Activated naive CD4-positive, alpha-beta T cell treated with anti-CD3 and anti-CD28 coated beads, Interleukin-2, amount 50 U/mL, for 16 hours (primary cell): ENCODE data around the gene PLA2G4E.

ENCODE experiments used
- DNase-seq: peaks from one replicate; pipeline ENCODE4 v3.0.0-alpha.2; 2020

The PLA2G4E gene

GRCh38 chr15:41990243-41990605, 30.6 kb downstream of the PLA2G4E start:
- DNase-seq = no peak

GRCh38 chr15:41989573-41990242, 31.1 kb downstream of the PLA2G4E start:
- peak; percentile 84 for DNase-seq

GRCh38 chr15:41988896-41989572, 31.8 kb downstream of the PLA2G4E start:
- DNase-seq = no peak

- no peak for DNase-seq
Measured at GRCh38 chr15:41987925-41988275, 32.9 kb downstream of the PLA2G4E start.

GRCh38 chr15:41987246-41987924, 33.5 kb downstream of the PLA2G4E start:
- no peak for DNase-seq

- DNase-seq = no peak
Measured at GRCh38 chr15:41985236-41986160, 35.3 kb downstream of the PLA2G4E start.

- DNase-seq = no peak
Measured at GRCh38 chr15:41984622-41985021, 36.2 kb downstream of the PLA2G4E start.

- no peak for DNase-seq
Measured at GRCh38 chr15:41983621-41984571, 36.9 kb downstream of the PLA2G4E start.

- DNase-seq = no peak
Measured at GRCh38 chr15:41983221-41983620, 37.6 kb downstream of the PLA2G4E start.

GRCh38 chr15:41982133-41982930, 38.5 kb downstream of the PLA2G4E start:
- no peak for DNase-seq

- DNase-seq = no peak
Measured at GRCh38 chr15:41981371-41982132, 39.3 kb downstream of the PLA2G4E start.

- no peak for DNase-seq
Measured at GRCh38 chr15:41980654-41981323, 40.1 kb downstream of the PLA2G4E start.

- DNase-seq = no peak
Measured at GRCh38 chr15:41979493-41980266, 41.2 kb downstream of the PLA2G4E start.

- DNase-seq = no peak
Measured at GRCh38 chr15:41978534-41978933, 42.3 kb downstream of the PLA2G4E start.

GRCh38 chr15:41977757-41978383, 43.0 kb downstream of the PLA2G4E start:
- DNase-seq = no peak

GRCh38 chr15:41975669-41976068, 45.2 kb downstream of the PLA2G4E start:
- no peak for DNase-seq

- no peak for DNase-seq
Measured at GRCh38 chr15:41974041-41974440, 46.8 kb downstream of the PLA2G4E start.
